ENCODE measurements around the gene OR10AD1. TPM values are rescaled to one million over a fixed set of nuclear protein-coding genes. Genes with fewer than 3 reads are reported as not detected.
A peak's percentile ranks its signal among the peaks of the same experiment; 100 is the strongest.

Gene OR10AD1
- total and polyA plus RNA-seq, 9 of the 15 experiments (the other 6 are each of a cell fraction or from before 2014, with no cell fraction given): not detected

GRCh38 chr12:48157018-48157888 is 45.8 kb downstream of the OR10AD1 start, which contains the start of gene ASB8 (continued):
- TF ChIP-seq NELFE (IDR thresholded peaks at IDR 0.05; ENCODE audit: insufficient read depth, insufficient read length) (no peak), PTTG1 (tag; IDR thresholded peaks at IDR 0.05; ENCODE audit: low read depth) (no peak), PRDM10 (IDR thresholded peaks at IDR 0.05; ENCODE audit: partially characterized antibody) (peak; percentile 51), ZBTB43 (CRISPR knock-in tag; IDR thresholded peaks at IDR 0.05) (no peak), ZNF778 (CRISPR knock-in tag; IDR thresholded peaks at IDR 0.05) (no peak), JUNB (CRISPR knock-in tag; conservative IDR thresholded peaks at IDR 0.05) (no peak), EP300 (IDR thresholded peaks at IDR 0.05; ENCODE audit: low read length) (no peak; the same call in 1 of the 2 replicates), CBX2 (IDR thresholded peaks at IDR 0.05; ENCODE audit: insufficient read depth, low read length, poor library complexity, severe bottlenecking) (no peak), SAFB (IDR thresholded peaks at IDR 0.05; ENCODE audit: borderline replicate concordance, low read depth, low read length) (no peak), IFI16 (CRISPR knock-in tag; IDR thresholded peaks at IDR 0.05) (no peak), RFX1 (IDR thresholded peaks at IDR 0.05) (no peak; the same call in 1 of the 2 replicates), ZNF197 (CRISPR knock-in tag; IDR thresholded peaks at IDR 0.05; ENCODE audit: low read depth) (peak; percentile 58; the same call in 1 of the 2 replicates), CSDE1 (IDR thresholded peaks at IDR 0.05) (no peak), EHMT2 (IDR thresholded peaks at IDR 0.05) (no peak), SRF (CRISPR knock-in tag; IDR thresholded peaks at IDR 0.05) (no peak), POLR2G (IDR thresholded peaks at IDR 0.05; ENCODE audit: low read depth, low read length) (peak; percentile 79), ZBTB11 (CRISPR knock-in tag; IDR thresholded peaks at IDR 0.05) (peak in 1 of 3 experiments; percentile 89; a peak in 2 of 6 replicates), RBBP5 (IDR thresholded peaks at IDR 0.05; ENCODE audit: borderline replicate concordance, insufficient read depth, low read length, poor library complexity, severe bottlenecking) (peak; percentile 94)

Data from K562 (cell line).